Stimulated activated naive B cell treated with anti-CD40 and anti-IgM and Interleukin-4, amounts not matched to agents 10 μg/mL and 1 μg/mL and 100 μg/mL, for 72 hours (primary cell): Measurements from ENCODE around the gene OPRL1.
"Not testable (repeated sequence)": the region's sequence is repeated elsewhere in the genome, so short reads cannot be mapped to it uniquely, and the experiment has no call there.

ENCODE experiments used
- ATAC-seq, 2 donors: fragments of 150-1000 bp; cut with Tn5 transposase; replicated peaks; 2 replicates each; pipeline ENCODE4 v1.10.0; 2021; ENCODE audit warnings: moderate library complexity in 1 of 2
- DNase-seq: peaks from one replicate; pipeline ENCODE4 v3.0.0; 2021
- H3K27ac Mint-ChIP-seq: one replicate; pipeline ENCODE4 v1.8.0; 2022; ENCODE audit warnings: mild to moderate bottlenecking, mixed read lengths
- H3K27me3 Mint-ChIP-seq, 2 donors: one replicate each; pipeline ENCODE4 v1.8.0; 2022; ENCODE audit warnings: mixed read lengths in 2 of 2
- H3K36me3 Mint-ChIP-seq, 2 donors: one replicate each; pipeline ENCODE4 v1.8.0; 2022; ENCODE audit warnings: mixed read lengths in 2 of 2, mild to moderate bottlenecking in 1 of 2
- H3K4me1 Mint-ChIP-seq, 2 donors: one replicate each; pipeline ENCODE4 v1.8.0; 2022; ENCODE audit warnings: mixed read lengths in 2 of 2, mild to moderate bottlenecking in 1 of 2
- H3K4me3 Mint-ChIP-seq, 2 donors: one replicate each; pipeline ENCODE4 v1.8.0; 2022; ENCODE audit warnings: mild to moderate bottlenecking in 2 of 2, mixed read lengths in 2 of 2, moderate library complexity in 1 of 2
- H3K9me3 Mint-ChIP-seq, 2 donors: one replicate each; pipeline ENCODE4 v1.8.0; 2022; ENCODE audit warnings: mixed read lengths in 2 of 2, mild to moderate bottlenecking in 1 of 2

The OPRL1 gene

DNA sequence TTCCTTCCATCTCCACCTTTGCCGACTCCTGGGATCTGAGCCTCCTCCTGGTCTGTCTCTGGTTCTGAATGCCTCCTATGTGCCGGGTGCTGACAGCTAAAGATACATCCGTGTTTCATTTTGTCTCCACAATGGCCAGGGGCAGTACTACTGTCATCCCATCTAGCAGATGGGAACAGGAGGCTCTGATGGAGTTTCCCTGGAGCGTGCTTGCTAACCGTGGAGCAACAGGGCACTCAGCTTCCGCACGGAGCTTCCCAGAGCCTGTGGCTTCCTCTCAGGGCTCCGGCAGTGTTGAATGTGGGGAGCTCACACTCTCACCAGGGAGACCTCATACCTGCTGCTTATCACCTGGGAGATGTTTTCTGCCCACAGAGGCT lies 39.4 kb downstream of the OPRL1 start:
- peaks cover 8 to 10% of the 10 kb centered on the region in 2 donors for H3K4me1 Mint-ChIP-seq
- H3K27ac Mint-ChIP-seq = peak overlapping the region; percentile 56
- no peak for ATAC-seq

DNA sequence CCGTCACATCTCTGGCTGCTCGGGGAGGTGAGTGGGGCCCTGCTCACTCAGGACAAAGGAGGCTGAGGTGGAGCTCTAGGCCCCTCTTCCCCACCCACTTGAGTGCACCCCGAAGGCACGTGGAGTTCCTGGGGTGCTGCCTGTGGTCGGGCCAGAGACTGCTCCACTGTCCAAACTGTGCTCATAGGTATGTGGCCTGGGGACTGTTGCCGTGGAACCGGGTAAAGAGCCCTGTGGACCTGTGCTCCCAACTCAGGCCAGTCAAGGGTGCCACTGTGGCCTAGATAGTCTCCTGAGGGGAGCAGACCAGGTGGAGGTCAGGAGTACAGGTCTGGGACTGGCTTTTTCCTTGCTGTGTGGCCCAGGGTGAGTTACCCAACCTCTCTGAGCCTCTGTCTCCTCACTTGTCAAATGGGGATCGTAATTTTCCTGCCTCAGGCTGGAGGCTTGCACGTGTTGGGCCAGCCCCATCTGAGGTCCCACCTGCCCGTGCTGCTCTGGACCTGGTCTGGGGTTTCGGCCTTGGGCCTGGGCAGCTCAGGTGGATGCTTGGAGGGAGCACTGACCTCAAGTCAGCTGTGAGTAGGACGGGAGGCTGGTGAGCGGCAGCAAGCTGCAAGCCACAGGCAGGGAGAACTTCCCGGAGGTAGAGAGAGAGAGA lies 39.9 kb downstream of the OPRL1 start:
- Mint-ChIP-seq H3K4me3 (peak overlapping the region; percentile 67 to 77), H3K9me3 (no peaks in the 10 kb centered on the region), H3K4me1 (peaks cover 8 to 10% of the 10 kb centered on the region in 2 donors), H3K27ac (peak overlapping the region; percentile 81), H3K36me3 (no peaks in the 10 kb centered on the region), H3K27me3 (peaks cover 9 to 18% of the 10 kb centered on the region in 2 donors)
- DNase-seq (no peak), ATAC-seq (peak; percentile 35 to 39)

More for the DNA sequence above, 39.4 kb downstream of the OPRL1 start:
- Mint-ChIP-seq H3K9me3 (no peaks in the 10 kb centered on the region), H3K27me3 (peaks cover 9 to 18% of the 10 kb centered on the region in 2 donors), H3K4me3 (no peak overlapping the region), H3K36me3 (no peaks in the 10 kb centered on the region)
- DNase-seq = no peak

DNA sequence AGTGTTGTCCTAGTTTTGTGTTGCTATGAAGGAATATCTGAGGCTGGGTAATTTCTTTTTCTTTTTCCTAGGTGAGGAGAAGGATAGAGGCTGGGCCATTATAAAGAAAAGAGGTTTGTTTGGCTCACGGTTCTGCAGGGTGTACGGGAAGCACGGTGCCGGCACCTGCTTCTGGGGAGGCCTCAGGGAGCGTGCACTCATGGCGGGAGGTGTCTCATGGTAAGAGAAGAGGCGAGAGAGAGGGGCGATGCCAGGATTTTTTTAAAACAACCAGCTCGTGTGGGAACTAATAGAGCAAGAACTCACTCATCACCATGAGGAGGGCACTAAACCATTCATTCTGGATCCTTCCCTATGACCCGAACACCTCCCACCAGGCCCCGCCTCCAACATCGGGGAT lies 41.7 kb downstream of the OPRL1 start:
- Mint-ChIP-seq H3K27me3 (peaks cover 9 to 18% of the 10 kb centered on the region in 2 donors), H3K27ac (no peak overlapping the region), H3K4me3 (no peak overlapping the region), H3K36me3 (no peaks in the 10 kb centered on the region), H3K4me1 (peaks cover 8 to 10% of the 10 kb centered on the region in 2 donors), H3K9me3 (no peaks in the 10 kb centered on the region)
- no peak for ATAC-seq
- DNase-seq = no peak

DNA sequence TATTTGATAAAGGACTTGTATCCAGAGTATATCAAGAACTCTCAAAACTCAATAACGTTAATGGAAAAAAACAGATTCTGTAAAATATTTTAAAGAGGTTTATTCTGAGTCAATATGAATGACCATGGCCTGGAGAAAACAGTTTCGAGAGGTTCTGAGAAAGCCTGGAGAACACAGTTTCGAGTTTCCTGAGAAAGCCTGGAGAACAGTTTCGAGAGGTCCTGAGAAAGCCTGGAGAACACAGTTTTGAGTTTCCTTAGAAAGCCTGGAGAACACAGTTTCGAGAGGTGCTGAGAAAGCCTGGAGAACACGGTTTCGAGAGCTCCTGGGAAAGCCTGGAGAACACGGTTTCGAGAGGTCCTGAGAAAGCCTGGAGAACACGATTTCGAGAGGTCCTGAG lies 43.0 kb downstream of the OPRL1 start:
- not testable (repeated sequence) for H3K9me3 Mint-ChIP-seq, H3K4me3 Mint-ChIP-seq, H3K36me3 Mint-ChIP-seq, H3K4me1 Mint-ChIP-seq, ATAC-seq, H3K27ac Mint-ChIP-seq, DNase-seq
- peaks cover 9 to 18% of the 10 kb centered on the region in 2 donors for H3K27me3 Mint-ChIP-seq

DNA sequence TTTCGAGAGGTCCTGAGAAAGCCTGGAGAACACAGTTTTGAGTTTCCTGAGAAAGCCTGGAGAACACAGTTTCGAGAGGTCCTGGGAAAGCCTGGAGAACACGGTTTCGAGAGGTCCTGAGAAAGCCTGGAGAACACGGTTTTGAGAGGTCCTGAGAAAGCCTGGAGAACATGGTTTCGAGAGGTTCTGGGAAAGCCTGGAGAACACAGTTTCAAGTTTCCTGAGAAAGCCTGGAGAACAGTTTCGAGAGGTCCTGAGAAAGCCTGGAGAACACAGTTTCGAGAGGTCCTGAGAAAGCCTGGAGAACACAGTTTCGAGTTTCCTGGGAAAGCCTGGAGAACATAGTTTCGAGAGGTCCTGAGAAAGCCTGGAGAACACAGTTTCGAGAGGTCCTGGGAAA lies 43.6 kb downstream of the OPRL1 start:
- H3K4me3 Mint-ChIP-seq, DNase-seq, H3K4me1 Mint-ChIP-seq, H3K36me3 Mint-ChIP-seq, ATAC-seq, H3K27ac Mint-ChIP-seq, H3K9me3 Mint-ChIP-seq: not testable (repeated sequence)
- peaks cover 12 to 23% of the 10 kb centered on the region in 2 donors for H3K27me3 Mint-ChIP-seq

DNA sequence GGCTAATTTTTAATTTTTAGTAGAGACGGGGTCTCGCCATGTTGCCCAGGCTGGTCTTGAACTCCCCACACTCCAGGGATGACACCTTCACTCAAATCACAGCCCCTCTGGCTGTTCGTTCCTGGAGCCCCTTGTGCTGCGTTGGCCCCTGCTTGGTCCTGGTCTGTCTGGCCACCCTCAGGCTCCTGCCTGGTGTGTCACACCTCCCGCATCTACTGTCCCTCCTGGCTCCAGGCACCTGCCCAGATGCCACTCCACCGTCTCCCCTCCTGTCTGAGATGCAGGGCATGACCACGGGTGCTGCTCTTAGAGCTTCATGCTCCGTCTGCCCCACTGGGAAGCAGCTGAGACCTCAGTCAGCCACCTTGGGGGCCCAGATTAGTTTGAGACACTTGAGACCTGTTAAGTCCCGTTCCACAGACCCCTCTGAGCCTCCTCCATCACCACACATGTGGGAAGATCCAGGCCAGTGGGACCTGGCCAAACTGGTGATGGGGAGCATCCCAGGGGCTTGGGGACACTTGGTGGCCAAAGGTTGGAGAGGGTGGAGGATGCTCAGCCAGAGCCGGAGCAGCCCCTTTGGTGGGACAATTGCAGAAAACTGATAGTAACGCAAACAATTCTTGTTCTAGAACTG lies 49.4 kb downstream of the OPRL1 start:
- Mint-ChIP-seq H3K27ac (peak overlapping the region; percentile 38), H3K36me3 (no peaks in the 10 kb centered on the region), H3K4me1 (no peaks in the 10 kb centered on the region), H3K4me3 (no peak overlapping the region), H3K9me3 (peaks cover 0 to 2% of the 10 kb centered on the region in 2 donors), H3K27me3 (peaks cover 29 to 31% of the 10 kb centered on the region in 2 donors)
- DNase-seq (no peak), ATAC-seq (no peak)

DNA sequence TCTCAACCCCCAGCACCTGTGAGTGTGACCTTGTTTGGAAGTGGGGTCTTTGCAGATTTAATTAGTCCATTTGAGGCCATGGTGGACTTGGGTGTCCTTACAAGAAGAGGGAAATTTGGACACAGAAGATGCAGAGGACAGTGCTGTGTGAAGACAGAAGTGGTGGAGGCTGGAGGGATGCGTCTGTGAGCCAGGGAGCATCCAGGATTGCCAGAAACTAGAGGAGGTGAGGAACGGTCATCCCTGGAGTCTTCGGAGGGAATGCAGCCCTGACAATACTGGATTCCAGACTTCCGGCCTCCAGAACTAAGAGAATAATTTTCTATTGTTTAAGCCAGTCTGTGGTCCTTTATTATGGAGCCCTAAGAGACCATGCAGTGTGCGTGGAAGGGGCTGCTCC lies 50.4 kb downstream of the OPRL1 start:
- Mint-ChIP-seq H3K27me3 (peaks cover 29 to 31% of the 10 kb centered on the region in 2 donors), H3K27ac (no peak overlapping the region), H3K4me3 (no peak overlapping the region), H3K9me3 (peaks cover 0 to 2% of the 10 kb centered on the region in 2 donors), H3K4me1 (no peaks in the 10 kb centered on the region), H3K36me3 (no peaks in the 10 kb centered on the region)
- DNase-seq = no peak
- no peak for ATAC-seq

DNA sequence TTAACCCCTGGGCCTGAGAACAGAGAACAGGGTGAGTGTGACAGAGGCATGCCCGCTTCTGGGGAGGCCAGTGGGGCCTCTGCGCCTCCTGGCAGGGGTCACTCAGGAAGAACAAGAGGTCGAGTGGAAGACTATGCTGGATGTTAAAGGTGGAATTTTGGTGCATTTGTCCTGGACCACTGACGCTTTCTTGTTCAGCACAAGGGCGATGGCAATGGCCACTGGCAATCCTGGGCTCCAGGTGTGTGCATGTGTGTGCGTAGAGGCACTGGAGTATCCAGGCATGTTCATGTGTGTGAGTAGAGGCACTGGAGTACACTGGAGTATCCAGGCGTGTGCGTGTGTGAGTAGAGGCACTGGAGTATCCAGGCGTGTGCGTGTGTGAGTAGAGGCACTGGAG lies 51.0 kb downstream of the OPRL1 start:
- no peak for ATAC-seq
- no peak overlapping the region for H3K27ac Mint-ChIP-seq
- no peak for DNase-seq
- peaks cover 0 to 2% of the 10 kb centered on the region in 2 donors for H3K9me3 Mint-ChIP-seq
- H3K4me3 Mint-ChIP-seq = no peak overlapping the region
- H3K36me3 Mint-ChIP-seq = no peaks in the 10 kb centered on the region
- no peaks in the 10 kb centered on the region for H3K4me1 Mint-ChIP-seq
- peaks cover 34 to 35% of the 10 kb centered on the region in 2 donors for H3K27me3 Mint-ChIP-seq

DNA sequence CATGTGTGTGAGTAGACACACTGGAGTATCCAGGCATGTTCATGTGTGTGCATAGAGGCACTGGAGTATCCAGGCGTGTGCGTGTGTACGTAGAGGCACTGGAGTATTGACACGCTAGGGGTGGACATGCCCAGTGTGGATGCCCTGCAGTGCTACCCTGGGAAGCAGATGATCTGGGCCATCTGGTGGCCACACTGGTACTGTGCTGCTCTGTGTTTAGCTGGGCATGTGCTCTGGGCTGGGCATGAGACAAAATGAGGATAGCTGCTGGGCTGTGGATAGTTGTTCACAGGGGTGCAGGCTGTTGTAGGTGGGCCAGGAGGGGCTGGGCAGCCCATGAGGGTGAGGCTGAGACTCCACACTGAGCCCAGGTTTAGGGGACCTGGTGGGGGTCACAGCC lies 51.5 kb downstream of the OPRL1 start:
- H3K27me3 Mint-ChIP-seq = peaks cover 38 to 39% of the 10 kb centered on the region in 2 donors
- no peak for DNase-seq
- no peaks in the 10 kb centered on the region for H3K4me1 Mint-ChIP-seq
- peak; percentile 52 to 53 for ATAC-seq
- H3K9me3 Mint-ChIP-seq = peaks cover 0 to 2% of the 10 kb centered on the region in 2 donors
- no peak overlapping the region for H3K4me3 Mint-ChIP-seq
- no peak overlapping the region for H3K27ac Mint-ChIP-seq
- H3K36me3 Mint-ChIP-seq = no peaks in the 10 kb centered on the region

DNA sequence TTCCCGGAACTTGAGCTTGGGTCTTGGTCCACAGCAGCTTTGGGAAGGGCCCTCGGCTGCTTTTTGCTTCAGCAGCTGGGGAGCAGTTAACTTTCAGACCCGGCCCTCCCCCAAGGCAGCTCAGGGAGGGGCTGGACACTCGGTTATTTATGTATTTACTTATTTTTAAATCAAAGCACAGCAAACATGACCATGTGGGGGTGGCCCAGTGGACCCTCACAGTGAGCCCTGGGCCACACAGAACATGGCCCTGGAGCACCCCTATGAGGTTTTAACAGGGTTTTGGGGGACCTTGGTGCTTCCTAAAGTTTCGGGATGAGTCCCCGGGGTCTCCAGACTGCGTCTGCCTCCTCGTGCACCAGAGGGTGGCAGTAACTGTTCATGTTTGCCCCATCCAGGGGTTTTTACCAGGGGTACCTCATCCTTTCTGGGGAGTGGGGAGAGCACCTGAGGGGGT lies 54.1 kb downstream of the OPRL1 start:
- no peaks in the 10 kb centered on the region for H3K4me1 Mint-ChIP-seq
- no peaks in the 10 kb centered on the region for H3K36me3 Mint-ChIP-seq
- peaks cover 31 to 37% of the 10 kb centered on the region in 2 donors for H3K27me3 Mint-ChIP-seq
- no peak for DNase-seq
- no peak overlapping the region for H3K4me3 Mint-ChIP-seq
- H3K27ac Mint-ChIP-seq = no peak overlapping the region
- ATAC-seq = no peak
- H3K9me3 Mint-ChIP-seq = no peaks in the 10 kb centered on the region

DNA sequence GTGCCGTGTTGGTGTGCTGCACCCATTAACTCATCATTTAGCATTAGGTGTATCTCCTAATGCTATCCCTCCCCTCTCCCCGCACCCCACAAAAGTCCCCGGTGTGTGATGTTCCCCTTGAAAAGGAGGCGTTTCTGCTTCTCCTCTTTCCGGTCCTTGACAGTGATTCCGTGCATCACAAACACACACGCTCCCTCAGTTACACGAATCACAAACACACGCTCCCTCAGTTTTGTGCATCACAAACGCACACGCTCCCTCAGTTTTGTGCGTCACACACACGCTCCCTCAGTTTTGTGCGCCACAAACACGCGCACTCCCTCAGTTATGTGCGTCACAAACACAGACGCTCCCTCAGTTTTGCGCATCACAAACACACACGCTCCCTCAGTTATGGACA lies 54.9 kb downstream of the OPRL1 start:
- ATAC-seq, H3K4me1 Mint-ChIP-seq: not testable (repeated sequence)

DNA sequence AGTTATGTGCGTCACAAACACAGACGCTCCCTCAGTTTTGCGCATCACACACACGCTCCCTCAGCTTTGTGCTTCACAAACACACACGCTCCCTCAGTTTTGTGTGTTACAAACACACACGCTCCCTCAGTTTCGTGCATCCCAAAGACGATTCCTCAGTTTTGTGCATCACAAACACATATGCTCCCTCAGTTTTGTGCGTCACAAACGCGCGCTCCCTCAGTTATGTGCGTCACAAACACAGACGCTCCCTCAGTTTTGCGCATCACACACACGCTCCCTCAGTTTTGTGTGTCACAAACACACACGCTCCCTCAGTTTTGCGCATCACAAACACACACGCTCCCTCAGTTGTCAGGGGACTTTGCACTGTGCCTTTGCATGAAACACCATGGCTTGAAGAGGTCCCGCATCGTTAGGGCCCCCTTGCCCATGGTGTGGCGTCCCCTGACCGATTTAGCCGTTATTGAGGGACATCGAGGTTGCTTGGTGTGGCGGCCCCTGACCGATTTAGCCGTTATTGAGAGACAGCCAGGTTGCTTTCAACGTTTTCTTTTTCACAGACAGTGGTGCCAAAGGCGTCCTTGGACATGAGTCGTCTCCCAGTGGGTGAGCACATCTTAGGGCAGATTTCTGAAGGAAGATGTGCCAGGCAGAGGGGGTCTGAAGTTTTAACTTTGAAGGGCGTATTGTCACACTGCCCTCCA lies 56.3 kb downstream of the OPRL1 start:
- Mint-ChIP-seq H3K27me3 (peaks cover 10 to 29% of the 10 kb centered on the region in 2 donors), H3K9me3 (no peaks in the 10 kb centered on the region), H3K4me3 (no peak overlapping the region), H3K4me1 (no peaks in the 10 kb centered on the region), H3K27ac (no peak overlapping the region), H3K36me3 (no peaks in the 10 kb centered on the region)
- DNase-seq (no peak), ATAC-seq (no peak)

More for the DNA sequence above, 54.9 kb downstream of the OPRL1 start:
- H3K4me3 Mint-ChIP-seq, H3K27ac Mint-ChIP-seq, H3K36me3 Mint-ChIP-seq, H3K9me3 Mint-ChIP-seq, DNase-seq: not testable (repeated sequence)
- peaks cover 23 to 30% of the 10 kb centered on the region in 2 donors for H3K27me3 Mint-ChIP-seq

DNA sequence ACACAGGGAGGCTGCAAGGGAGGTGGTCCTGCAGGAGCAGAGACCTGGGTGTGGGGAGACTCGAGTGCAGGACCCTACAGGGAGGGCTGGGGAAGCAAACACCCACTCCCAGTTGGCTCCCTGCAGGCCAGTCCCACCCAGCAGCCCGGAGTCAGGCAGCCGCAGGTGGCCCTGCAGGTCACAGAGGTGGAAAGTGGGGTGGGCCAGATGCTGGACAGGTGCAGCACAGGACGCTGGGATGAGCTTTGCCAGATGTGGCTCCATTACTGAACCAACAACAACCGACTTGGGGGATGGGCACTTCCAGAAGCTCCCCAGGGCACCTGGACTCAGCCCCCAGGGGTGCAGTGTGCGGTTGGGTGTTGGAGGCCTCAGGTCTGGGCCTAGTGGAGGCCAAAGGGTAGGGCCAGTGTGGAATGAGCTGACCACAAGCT lies 57.7 kb downstream of the OPRL1 start:
- DNase-seq (no peak), ATAC-seq (no peak)
- Mint-ChIP-seq H3K9me3 (no peaks in the 10 kb centered on the region), H3K36me3 (no peaks in the 10 kb centered on the region), H3K27ac (no peak overlapping the region), H3K4me3 (no peak overlapping the region), H3K4me1 (no peaks in the 10 kb centered on the region), H3K27me3 (peaks cover 10 to 36% of the 10 kb centered on the region in 2 donors)

DNA sequence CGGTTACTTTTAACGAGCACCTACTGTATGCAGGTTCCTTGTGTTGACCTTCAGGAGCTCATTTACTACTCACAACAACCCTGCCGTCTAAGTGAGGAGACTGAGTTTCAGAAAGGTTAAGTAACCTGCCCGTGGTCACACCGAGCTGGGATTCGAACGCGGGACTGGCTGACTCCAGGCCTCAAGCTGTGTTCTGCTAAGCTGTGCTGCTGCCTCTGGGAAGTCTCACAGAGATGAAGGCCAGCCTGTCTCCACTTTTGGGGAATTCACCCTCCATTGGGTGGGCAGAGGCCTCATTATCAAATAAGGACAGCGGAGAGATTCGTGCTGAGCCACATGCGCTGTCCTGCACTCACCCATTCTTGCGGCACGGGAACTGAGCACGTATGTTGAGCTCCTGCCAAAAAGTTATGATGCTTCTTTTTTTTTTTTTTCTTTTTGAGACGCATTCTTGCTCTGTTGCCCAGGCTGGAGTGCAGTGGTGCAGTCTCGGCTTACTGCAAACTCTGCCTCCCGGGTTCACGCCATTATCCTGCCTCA lies 58.5 kb downstream of the OPRL1 start:
- Mint-ChIP-seq H3K4me3 (no peak overlapping the region), H3K4me1 (no peaks in the 10 kb centered on the region), H3K27me3 (peaks cover 10 to 36% of the 10 kb centered on the region in 2 donors), H3K9me3 (no peaks in the 10 kb centered on the region), H3K36me3 (no peaks in the 10 kb centered on the region), H3K27ac (no peak overlapping the region)
- ATAC-seq (no peak), DNase-seq (no peak)
